ENCODE results near the gene ROCK2. TPM values are rescaled to one million over a fixed set of nuclear protein-coding genes. Genes with fewer than 3 reads are reported as not detected.

Gene ROCK2
- total and polyA plus RNA-seq, 2 donors (not counting 1 experiment from before 2014, with no cell fraction given) = 2.3 to 30.2 TPM

- Histone ChIP-seq H3K4me1 (ENCODE audit: control insufficient read depth in 2 of 2, insufficient read depth in 2 of 2, low read length in 2 of 2) (peaks cover 0 to under 1% of the 10 kb centered on the region in 2 donors), H3K27ac (ENCODE audit: low read length in 2 of 2) (no peak overlapping the region), H3K4me2 (replicated peaks; ENCODE audit: low read depth, low read length, poor library complexity, severe bottlenecking) (no peak overlapping the region), H3K9me3 (ENCODE audit: control extremely low read depth in 1 of 3, control insufficient read depth in 2 of 3, insufficient read depth in 1 of 3, low read length in 2 of 3) (peaks cover 0 to 3% (median 2%) of the 10 kb centered on the region in 3 donors), H3K27me3 (replicated peaks in 1 of 4; ENCODE audit: control extremely low read depth in 1 of 4, control insufficient read depth in 3 of 4, insufficient read depth in 4 of 4, low read length in 3 of 4) (no peaks in the 10 kb centered on the region), H4K20me1 (ENCODE audit: control insufficient read depth, insufficient read depth, low read length, poor library complexity, severe bottlenecking) (peaks cover 39% of the 10 kb centered on the region), H2AFZ (ENCODE audit: insufficient read depth, low read depth, low read length, poor library complexity, severe bottlenecking) (no peak overlapping the region), H3K36me3 (replicated peaks in 1 of 2; ENCODE audit: control extremely low read depth in 1 of 2, control insufficient read depth in 1 of 2, extremely low read depth in 1 of 2, insufficient read depth in 2 of 2, low read length in 1 of 2) (no peaks in the 10 kb centered on the region), H3K4me3 (ENCODE audit: control extremely low read depth in 1 of 5, extremely low read depth in 1 of 5, insufficient read depth in 1 of 5, low read depth in 2 of 5, low read length in 4 of 5) (no peak overlapping the region), H3K79me2 (ENCODE audit: control insufficient read depth, insufficient read depth, low read length) (peaks cover 94% of the 10 kb centered on the region), H3K9ac (ENCODE audit: low read length) (no peak overlapping the region)
- intact Hi-C loops (cut with micrococcal nuclease) = no loop called here
- TF ChIP-seq EZH2 (IDR thresholded peaks at IDR 0.05; ENCODE audit: borderline replicate concordance, insufficient read depth, low read depth, low read length, poor library complexity, severe bottlenecking) = no peak
- no peak for TF ChIP-seq CTCF (IDR thresholded peaks at IDR 0.05)
- ChIA-PET CTCF (no interaction called here), POLR2A (no interaction called here)
- Mint-ChIP-seq H3K4me3 (no peak overlapping the region), H3K9me3 (ENCODE audit: insufficient read depth) (peaks cover 2% of the 10 kb centered on the region), H3K27me3 (no peaks in the 10 kb centered on the region), H3K4me1 (peaks cover 27% of the 10 kb centered on the region), H3K27ac (no peak overlapping the region)
- no CpG with 5 or more reads among the region's 1 CpG for WGBS (ENCODE audit: insufficient coverage)
- DNase-seq (no peak), ATAC-seq (ENCODE audit: low read depth) (no peak)
These were observed 8.2 kb downstream of the ROCK2 start for GRCh38 chr2:11336189-11336588.

- intact Hi-C loops (cut with micrococcal nuclease) = no loop called here
- DNase-seq (no peak), ATAC-seq (ENCODE audit: low read depth) (no peak)
- no peak overlapping the region for H2AFZ ChIP-seq (ENCODE audit: insufficient read depth, low read depth, low read length, poor library complexity, severe bottlenecking)
- H3K79me2 ChIP-seq (ENCODE audit: control insufficient read depth, insufficient read depth, low read length) = peaks cover 90% of the 10 kb centered on the region
- H3K27ac ChIP-seq (ENCODE audit: low read length in 2 of 2) = no peak overlapping the region
- Mint-ChIP-seq H3K9me3 (ENCODE audit: insufficient read depth) (peaks cover 2% of the 10 kb centered on the region), H3K27ac (no peak overlapping the region), H3K4me1 (peaks cover 11% of the 10 kb centered on the region), H3K4me3 (no peak overlapping the region), H3K27me3 (no peaks in the 10 kb centered on the region)
- no peaks in the 10 kb centered on the region for H3K27me3 ChIP-seq (replicated peaks in 1 of 4; ENCODE audit: control extremely low read depth in 1 of 4, control insufficient read depth in 3 of 4, insufficient read depth in 4 of 4, low read length in 3 of 4)
- H4K20me1 ChIP-seq (ENCODE audit: control insufficient read depth, insufficient read depth, low read length, poor library complexity, severe bottlenecking) = peaks cover 38% of the 10 kb centered on the region
- ChIA-PET CTCF (no interaction called here), POLR2A (no interaction called here)
- no peaks in the 10 kb centered on the region for H3K4me1 ChIP-seq (ENCODE audit: control insufficient read depth in 2 of 2, insufficient read depth in 2 of 2, low read length in 2 of 2)
- no peak overlapping the region for H3K4me2 ChIP-seq (replicated peaks; ENCODE audit: low read depth, low read length, poor library complexity, severe bottlenecking)
- no CpG with 5 or more reads among the region's 2 CpGs for WGBS (ENCODE audit: insufficient coverage)
- H3K36me3 ChIP-seq (replicated peaks in 1 of 2; ENCODE audit: control extremely low read depth in 1 of 2, control insufficient read depth in 1 of 2, extremely low read depth in 1 of 2, insufficient read depth in 2 of 2, low read length in 1 of 2) = no peaks in the 10 kb centered on the region
- no peak overlapping the region for H3K9ac ChIP-seq (ENCODE audit: low read length)
- TF ChIP-seq CTCF (IDR thresholded peaks at IDR 0.05) = no peak
- no peak for TF ChIP-seq EZH2 (IDR thresholded peaks at IDR 0.05; ENCODE audit: borderline replicate concordance, insufficient read depth, low read depth, low read length, poor library complexity, severe bottlenecking)
- no peak overlapping the region for H3K4me3 ChIP-seq (ENCODE audit: control extremely low read depth in 1 of 5, extremely low read depth in 1 of 5, insufficient read depth in 1 of 5, low read depth in 2 of 5, low read length in 4 of 5)
- peaks cover 0 to 3% (median 2%) of the 10 kb centered on the region in 3 donors for H3K9me3 ChIP-seq (ENCODE audit: control extremely low read depth in 1 of 3, control insufficient read depth in 2 of 3, insufficient read depth in 1 of 3, low read length in 2 of 3)
These were observed 10.8 kb downstream of the ROCK2 start for GRCh38 chr2:11333427-11334183.
